Jurkat, Clone E6-1 (cell line): ENCODE measurements around the gene CPT1A.

Experiments
- DNase-seq: peaks from one replicate; pipeline ENCODE4 v3.0.0-alpha.2; 2011; ENCODE audit warnings: low read depth, low spot score
- H3K4me3 ChIP-seq: 2 replicates; pipeline ENCODE4 v1.5.1; 2011; ENCODE audit warnings: mild to moderate bottlenecking, low read length, control low read depth, moderate library complexity

CPT1A gene

DNA sequence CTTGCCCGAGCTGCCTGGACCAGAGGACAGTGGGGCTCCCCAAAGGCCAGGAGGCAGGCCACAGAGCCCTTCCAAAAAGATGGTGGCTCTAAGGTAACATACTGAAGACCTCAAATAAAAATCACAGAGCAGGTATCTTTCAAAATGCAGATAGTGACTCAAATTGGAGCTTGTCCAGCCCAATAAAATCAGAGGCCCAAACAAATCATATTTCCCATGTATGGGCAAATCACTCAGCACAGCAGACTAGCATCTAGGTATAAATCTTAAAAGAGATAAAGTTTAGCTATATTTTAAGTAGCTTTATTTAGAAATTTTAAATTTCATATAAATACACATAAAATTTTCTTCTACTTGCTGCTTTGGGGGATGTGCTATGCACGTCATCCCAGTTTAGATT is 93.7 kb downstream of the CPT1A start:
- H3K4me3 ChIP-seq: no peak overlapping the region
- no peak for DNase-seq

DNA sequence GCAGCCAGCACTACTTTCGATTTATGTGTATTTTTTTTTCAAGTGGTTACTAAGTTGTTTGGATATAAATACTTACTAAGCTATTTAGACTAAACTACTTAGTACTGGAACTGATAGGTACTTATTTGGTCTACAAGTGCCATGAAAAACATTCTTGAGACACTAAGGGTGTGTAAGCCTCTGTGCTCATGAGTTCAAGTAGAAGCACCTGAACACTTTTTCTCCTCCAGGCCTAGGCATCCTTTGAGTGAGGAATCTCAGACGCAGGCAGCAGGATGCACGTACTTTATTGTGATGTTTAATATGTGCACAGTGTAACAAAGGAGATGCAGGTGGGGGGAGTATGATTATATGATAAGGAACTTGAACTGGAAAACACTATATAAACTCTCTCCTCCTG is 98.2 kb downstream of the CPT1A start:
- DNase-seq: no peak
- H3K4me3 ChIP-seq: no peak overlapping the region

DNA sequence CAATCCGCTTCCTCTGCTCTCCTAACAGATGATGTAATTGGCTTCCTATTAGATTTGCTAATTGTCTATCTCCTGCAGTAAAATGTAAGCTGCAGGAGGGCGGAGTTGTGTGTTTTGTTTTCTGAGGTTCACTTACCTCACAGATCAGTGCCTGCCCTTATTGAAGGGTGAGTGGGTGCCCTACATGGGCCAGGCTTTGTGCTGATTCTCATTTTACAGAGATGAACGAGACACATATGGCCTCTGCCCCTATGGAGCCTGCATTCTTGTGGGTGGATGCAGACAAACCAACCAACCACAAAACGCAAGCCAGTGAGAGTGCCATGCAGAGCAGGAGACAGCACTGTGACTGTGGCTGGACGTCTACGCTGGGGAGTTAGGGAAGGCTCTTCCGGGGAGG is 100.3 kb downstream of the CPT1A start:
- no peak for DNase-seq
- no peak overlapping the region for H3K4me3 ChIP-seq

DNA sequence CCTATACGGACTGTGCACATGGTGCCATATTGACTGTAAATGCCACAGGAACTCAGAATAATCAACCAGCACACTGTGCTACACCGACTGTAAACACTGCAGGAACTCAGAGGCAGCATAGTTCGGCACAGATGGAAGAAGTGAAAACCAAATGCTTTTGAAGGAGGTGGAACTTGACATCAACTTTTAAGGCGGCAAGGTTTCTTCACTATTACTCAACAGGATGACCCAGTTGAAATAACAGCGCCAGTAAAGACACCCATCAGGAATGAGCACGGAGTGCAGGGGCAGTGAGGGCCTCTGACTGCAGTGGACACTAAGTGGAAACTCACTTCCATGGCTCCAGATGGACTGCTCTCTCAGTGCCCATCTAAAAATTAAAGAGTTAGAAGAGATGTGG is 106.1 kb downstream of the CPT1A start:
- H3K4me3 ChIP-seq: no peak overlapping the region
- DNase-seq: no peak

GRCh38 chr11:68735125-68735524 is 106.6 kb downstream of the CPT1A start:
- DNase-seq: no peak
- H3K4me3 ChIP-seq: no peak overlapping the region

GRCh38 chr11:68734111-68734510 is 107.6 kb downstream of the CPT1A start:
- H3K4me3 ChIP-seq: no peak overlapping the region
- no peak for DNase-seq

DNA sequence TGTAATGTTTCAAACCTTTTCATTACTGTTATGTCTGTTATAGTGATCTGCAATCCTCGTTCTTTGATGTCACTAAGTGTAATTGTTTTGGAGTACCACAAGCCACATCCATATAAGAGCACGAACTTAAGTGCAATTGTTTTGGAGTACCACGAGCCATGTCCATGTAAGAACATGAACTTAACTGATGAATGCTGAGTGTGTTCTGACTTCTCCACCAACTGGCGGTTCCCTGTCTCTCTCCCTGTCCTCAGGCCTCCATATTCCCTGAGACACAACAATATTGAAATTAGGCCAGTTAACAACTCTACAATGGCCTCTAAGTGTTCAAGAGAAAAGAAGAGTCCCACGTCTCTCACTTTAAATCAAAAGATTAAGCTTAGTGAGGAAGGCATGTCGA is 113.9 kb downstream of the CPT1A start:
- peak; percentile 29 for DNase-seq
- no peak overlapping the region for H3K4me3 ChIP-seq

GRCh38 chr11:68724293-68724692 is 117.4 kb downstream of the CPT1A start:
- no peak overlapping the region for H3K4me3 ChIP-seq

DNA sequence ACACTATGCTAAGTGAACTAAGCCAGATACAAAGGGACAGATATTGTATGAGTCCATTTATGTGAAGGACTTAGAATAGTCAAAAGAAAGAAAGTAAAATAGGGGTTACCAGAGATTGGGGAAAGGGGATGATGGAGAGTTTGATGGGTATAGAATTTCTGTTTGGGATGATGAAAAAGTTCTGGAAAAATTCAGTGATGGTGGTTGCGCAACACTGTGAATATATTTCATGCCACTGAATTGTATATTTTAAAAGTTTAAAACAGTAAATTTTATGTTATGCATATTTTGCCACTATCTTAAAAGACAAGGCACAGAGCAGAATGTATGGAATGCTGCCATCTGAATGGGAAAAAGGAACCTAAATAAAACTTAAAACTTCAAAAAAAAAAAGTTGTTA is 119.6 kb downstream of the CPT1A start:
- no peak for DNase-seq
- no peak overlapping the region for H3K4me3 ChIP-seq

More at GRCh38 chr11:68724293-68724692, 117.4 kb downstream of the CPT1A start:
- no peak for DNase-seq

GRCh38 chr11:68721075-68721474 is 120.6 kb downstream of the CPT1A start:
- no peak for DNase-seq
- no peak overlapping the region for H3K4me3 ChIP-seq

DNA sequence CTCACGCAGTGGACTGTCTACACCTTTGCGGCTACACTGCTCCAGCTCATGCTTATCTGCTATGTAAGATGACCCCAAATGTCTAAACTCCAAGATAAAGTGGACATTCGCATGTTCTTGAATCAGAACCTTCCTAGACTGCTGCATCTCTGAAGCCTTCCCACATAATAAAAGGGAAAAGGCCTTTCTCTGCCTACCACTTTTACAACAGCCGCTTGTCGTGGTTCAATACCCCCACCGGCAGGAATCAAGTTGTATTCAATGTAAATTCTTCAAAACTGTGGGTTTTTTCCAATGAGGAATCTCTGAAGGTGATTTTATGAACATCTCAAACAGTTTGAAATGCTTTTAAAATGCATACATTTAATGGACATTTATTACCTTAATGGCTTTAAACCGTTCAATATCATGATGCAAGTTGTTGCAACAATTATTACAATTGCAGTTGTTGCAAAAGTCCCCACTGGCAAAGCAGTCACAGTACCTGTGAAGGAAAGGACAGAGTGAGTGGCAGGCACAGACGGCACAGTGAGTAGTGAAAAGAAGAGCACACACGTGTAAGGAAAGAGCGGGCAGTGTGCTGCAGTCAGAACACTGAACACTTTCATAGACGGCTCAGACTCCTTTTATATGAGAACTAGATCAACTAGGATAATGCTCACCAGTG is 126.1 kb downstream of the CPT1A start:
- no peak overlapping the region for H3K4me3 ChIP-seq
- DNase-seq: no peak

DNA sequence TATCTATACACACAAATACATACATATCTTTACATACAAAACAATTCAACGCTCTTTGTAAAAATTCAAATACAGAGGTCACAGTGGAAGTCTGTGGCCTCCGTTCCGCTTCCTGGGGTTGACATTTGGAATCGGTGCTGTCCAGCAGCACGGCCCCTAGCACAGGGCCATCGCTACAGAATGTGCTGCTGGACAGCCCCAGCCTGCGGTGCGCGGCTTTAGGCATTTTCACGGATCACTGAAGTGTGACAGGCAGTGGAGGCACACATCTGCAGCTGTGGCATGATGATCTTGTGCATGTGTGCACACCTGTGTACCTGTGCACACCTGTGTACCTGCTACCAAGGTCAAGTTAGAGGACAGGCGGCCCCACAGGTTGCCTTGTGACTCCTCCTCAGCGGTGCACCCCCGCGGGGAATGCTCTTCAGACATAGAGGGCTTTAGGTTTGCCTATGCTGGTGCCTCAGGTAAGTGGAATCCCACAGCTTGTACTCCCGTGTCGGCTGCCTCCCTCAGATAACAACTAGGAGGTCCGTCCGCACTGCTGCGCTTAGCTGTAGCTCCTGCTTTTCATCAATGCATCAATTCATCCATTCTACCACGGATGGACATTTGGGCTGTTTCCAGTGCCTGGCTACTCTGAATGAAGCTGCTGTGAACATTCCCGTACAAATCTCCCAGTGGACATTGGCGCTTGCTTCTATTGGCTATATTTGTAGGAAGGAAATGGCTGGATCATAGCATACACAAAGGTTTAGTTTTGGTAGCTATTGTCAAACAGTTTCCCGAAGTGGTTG is 127.5 kb downstream of the CPT1A start:
- no peak for DNase-seq
- no peak overlapping the region for H3K4me3 ChIP-seq

- DNase-seq: no peak
- no peak overlapping the region for H3K4me3 ChIP-seq
Observed at GRCh38 chr11:68711114-68711513, 130.6 kb downstream of the CPT1A start.

GRCh38 chr11:68710409-68710808 is 131.3 kb downstream of the CPT1A start:
- DNase-seq: no peak

GRCh38 chr11:68709062-68709461 is 132.7 kb downstream of the CPT1A start:
- H3K4me3 ChIP-seq: no peak overlapping the region
- DNase-seq: no peak

More at GRCh38 chr11:68710409-68710808, 131.3 kb downstream of the CPT1A start:
- no peak overlapping the region for H3K4me3 ChIP-seq

- no peak for DNase-seq
- H3K4me3 ChIP-seq: no peak overlapping the region
Observed at GRCh38 chr11:68707527-68707926, 134.2 kb downstream of the CPT1A start.

GRCh38 chr11:68704887-68705286 is 136.8 kb downstream of the CPT1A start:
- DNase-seq: no peak
- no peak overlapping the region for H3K4me3 ChIP-seq
